H1 (cell line): Measurements from ENCODE around the gene TROAP. TPM values are rescaled to one million over a fixed set of nuclear protein-coding genes. Genes with fewer than 3 reads are reported as not detected.
A peak's percentile ranks its signal among the peaks of the same experiment; 100 is the strongest.

Source experiments
- CTCF ChIA-PET: fragments of 300-600 bp; sonication (Branson Sonifier 250); formaldehyde crosslinking; loops from one replicate; lab custom pipeline; 2021; ENCODE audit not compliant: partially characterized antibody; lab: Charles Lee
- POLR2A ChIA-PET: fragments of 300-600 bp; sonication (Branson Sonifier 250); formaldehyde crosslinking; loops from one replicate; lab custom pipeline; 2021; ENCODE audit warnings: inconsistent platforms; ENCODE audit not compliant: partially characterized antibody; lab: Charles Lee
- DNase-seq, 2 experiments: peaks; one replicate each; pipeline versions ENCODE4 v3.0.0 to v3.0.0-alpha.2; 2010 to 2022; ENCODE audit warnings: low spot score in 2 of 2, low read depth in 1 of 2, mixed read lengths in 1 of 2
- FAIRE-seq: peaks from 2 replicates; lab custom pipeline; 2011; peaks lifted over from hg19 to GRCh38; lab: Jason Lieb, UNC
- H2AFZ ChIP-seq: 2 replicates; pipeline ENCODE4 v1.8.1; 2012; ENCODE audit warnings: low read length, inconsistent platforms
- H2AK5ac ChIP-seq: 2 replicates; pipeline ENCODE4 v1.6.1; 2013; ENCODE audit warnings: low read depth, low read length
- H2BK120ac ChIP-seq: replicated peaks from 2 replicates; pipeline ENCODE3; 2013; ENCODE audit warnings: low read depth, low read length, inconsistent platforms
- H2BK12ac ChIP-seq: 2 replicates; pipeline ENCODE4 v1.6.1; 2013; ENCODE audit warnings: low read depth, low read length
- H2BK15ac ChIP-seq: 2 replicates; pipeline ENCODE4 v1.6.1; 2013; ENCODE audit warnings: low read length
- H2BK20ac ChIP-seq: 2 replicates; pipeline ENCODE4 v1.6.1; 2013; ENCODE audit warnings: low read length
- H2BK5ac ChIP-seq: 2 replicates; pipeline ENCODE4 v1.6.1; 2013; ENCODE audit warnings: low read depth, low read length
- H3K14ac ChIP-seq: 2 replicates; pipeline ENCODE4 v1.6.1; 2013; ENCODE audit warnings: inconsistent platforms; ENCODE audit not compliant: insufficient read length
- H3K18ac ChIP-seq: 2 replicates; pipeline ENCODE4 v1.6.1; 2013; ENCODE audit warnings: low read length; ENCODE audit errors: extremely low read depth
- H3K23ac ChIP-seq: 2 replicates; pipeline ENCODE4 v1.6.1; 2013; ENCODE audit warnings: inconsistent platforms; ENCODE audit not compliant: insufficient read length
- H3K23me2 ChIP-seq: 2 replicates; pipeline ENCODE4 v1.6.1; 2013; ENCODE audit warnings: low read depth, low read length
- H3K27ac ChIP-seq: 2 replicates; pipeline ENCODE4 v1.6.1; 2011; ENCODE audit warnings: low read depth, low read length, inconsistent platforms
- H3K27me3 ChIP-seq, 4 experiments: replicated peaks in 1 of 4; 1 replicate in 1 of 4; 2 replicates in 3 of 4; pipeline versions ENCODE4 v1.6.1 to v1.8.1; 2011 to 2013; ENCODE audit warnings: low read length in 3 of 4, mild to moderate bottlenecking in 3 of 4, inconsistent platforms in 2 of 4, mixed read lengths in 2 of 4, moderate library complexity in 1 of 4; ENCODE audit not compliant: control insufficient read depth in 3 of 4, insufficient read depth in 3 of 4; ENCODE audit errors: extremely low read depth in 1 of 4
- H3K36me3 ChIP-seq, 4 experiments: 2 replicates each; pipeline versions ENCODE4 v1.6.1 to v1.8.1; 2011 to 2013; ENCODE audit warnings: mild to moderate bottlenecking in 4 of 4, low read length in 3 of 4, moderate library complexity in 2 of 4, control low read depth in 1 of 4, inconsistent platforms in 1 of 4; ENCODE audit not compliant: insufficient read depth in 4 of 4, control insufficient read depth in 2 of 4
- H3K4ac ChIP-seq: replicated peaks from 2 replicates; pipeline ENCODE3; 2013; ENCODE audit warnings: low read length, low read depth, mixed read lengths, inconsistent platforms; ENCODE audit not compliant: insufficient read length
- H3K4me1 ChIP-seq, 4 experiments: replicated peaks in 1 of 4; 1 replicate in 1 of 4; 2 replicates in 3 of 4; pipeline versions ENCODE4 v1.6.1 to v1.8.1; 2011 to 2013; ENCODE audit warnings: low read length in 3 of 4, inconsistent platforms in 2 of 4, mixed read lengths in 1 of 4; ENCODE audit not compliant: insufficient read depth in 4 of 4, control insufficient read depth in 3 of 4
- H3K4me2 ChIP-seq, 2 experiments: 2 replicates each; pipeline versions ENCODE4 v1.6.1 to v1.8.1; 2011 to 2013; ENCODE audit warnings: low read depth in 2 of 2, low read length in 2 of 2, control low read depth in 1 of 2, inconsistent platforms in 1 of 2, mild to moderate bottlenecking in 1 of 2; ENCODE audit not compliant: insufficient read depth in 1 of 2
- H3K4me3 ChIP-seq, 4 experiments: fragments of 200-600, 300-600 bp in 1 of 4; sonication (generic), shearing (Covaris generic), sonication (Bioruptor Twin) in 1 of 4; 2 replicates each; pipeline versions ENCODE4 v1.5.1 to v1.8.1; 2011 to 2016; ENCODE audit warnings: low read length in 4 of 4, low read depth in 3 of 4, control low read depth in 2 of 4, inconsistent platforms in 2 of 4, mild to moderate bottlenecking in 2 of 4, mixed read lengths in 1 of 4, moderate library complexity in 1 of 4; ENCODE audit not compliant: insufficient read depth in 2 of 4; ENCODE audit errors: extremely low read depth in 1 of 4
- H3K56ac ChIP-seq: replicated peaks from 2 replicates; pipeline ENCODE3; 2013; ENCODE audit warnings: low read depth, mild to moderate bottlenecking, mixed read lengths, low read length, inconsistent platforms; ENCODE audit not compliant: insufficient read length
- H3K79me1 ChIP-seq: 2 replicates; pipeline ENCODE4 v1.6.1; 2013; ENCODE audit warnings: low read depth, low read length, control low read depth
- H3K79me2 ChIP-seq, 2 experiments: 2 replicates each; pipeline versions ENCODE4 v1.6.1 to v1.8.1; 2012 to 2013; ENCODE audit warnings: low read length in 2 of 2, mild to moderate bottlenecking in 2 of 2, inconsistent platforms in 1 of 2; ENCODE audit not compliant: insufficient read depth in 2 of 2, control insufficient read depth in 1 of 2
- H3K9ac ChIP-seq, 4 experiments: replicated peaks in 1 of 4; 1 replicate in 1 of 4; 2 replicates in 3 of 4; pipeline versions ENCODE4 v1.6.1 to v1.8.1; 2011 to 2013; ENCODE audit warnings: low read depth in 3 of 4, low read length in 3 of 4, control low read depth in 2 of 4, mild to moderate bottlenecking in 2 of 4, moderate library complexity in 2 of 4, inconsistent platforms in 1 of 4; ENCODE audit errors: extremely low read depth in 1 of 4
- H3K9me3 ChIP-seq, 2 experiments: 2 replicates each; pipeline versions ENCODE4 v1.6.1 to v1.8.1; 2012 to 2013; ENCODE audit warnings: mild to moderate bottlenecking in 2 of 2, moderate library complexity in 2 of 2, control low read depth in 1 of 2, inconsistent platforms in 1 of 2, low read depth in 1 of 2, low read length in 1 of 2, mixed read lengths in 1 of 2; ENCODE audit not compliant: insufficient read depth in 2 of 2
- H4K20me1 ChIP-seq, 2 experiments: replicated peaks in 1 of 2; 2 replicates each; pipeline versions ENCODE3 to v1.8.1; 2011 to 2013; ENCODE audit warnings: inconsistent platforms in 2 of 2, low read length in 2 of 2, mild to moderate bottlenecking in 1 of 2; ENCODE audit not compliant: insufficient read depth in 2 of 2, control insufficient read depth in 1 of 2
- H4K5ac ChIP-seq: 2 replicates; pipeline ENCODE4 v1.6.1; 2013; ENCODE audit warnings: low read length, low read depth, mixed read lengths, inconsistent platforms; ENCODE audit not compliant: insufficient read length
- H4K8ac ChIP-seq: 2 replicates; pipeline ENCODE4 v1.8.0; 2013; ENCODE audit warnings: mild to moderate bottlenecking, moderate library complexity, low read length, inconsistent platforms; ENCODE audit not compliant: insufficient read depth; ENCODE audit errors: extremely low read depth
- H4K91ac ChIP-seq: replicated peaks from 2 replicates; pipeline ENCODE3; 2013; ENCODE audit warnings: low read length, mixed read lengths, inconsistent platforms; ENCODE audit not compliant: insufficient read length
- CHD2 ChIP-seq: IDR thresholded peaks from 2 replicates; pipeline ENCODE4 v1.6.1; 2012; ENCODE audit warnings: low read length, improper control_type of control experiment
- EP300 ChIP-seq, 2 experiments: IDR thresholded peaks; 1 replicate in 1 of 2; 2 replicates in 1 of 2; pipeline ENCODE4 v1.6.1; 2011 to 2012; ENCODE audit warnings: low read depth in 2 of 2, low read length in 2 of 2, mild to moderate bottlenecking in 2 of 2, borderline replicate concordance in 1 of 2, inconsistent platforms in 1 of 2, moderate library complexity in 1 of 2
- EZH2 ChIP-seq: fragments of 200-600 bp; sonication (generic); IDR thresholded peaks from 2 replicates; pipeline ENCODE4 v1.7.1; 2012; ENCODE audit warnings: low read depth, mild to moderate bottlenecking, moderate library complexity, low read length, inconsistent platforms; ENCODE audit not compliant: severe bottlenecking
- FOSL1 ChIP-seq: IDR thresholded peaks from 2 replicates; pipeline ENCODE4 v1.6.1; 2011; ENCODE audit warnings: mild to moderate bottlenecking, low read depth, low read length, moderate library complexity; ENCODE audit not compliant: insufficient read depth
- KDM4A ChIP-seq: IDR thresholded peaks from one replicate; pipeline ENCODE4 v1.7.1; 2012; ENCODE audit warnings: low read depth, mild to moderate bottlenecking, moderate library complexity, low read length, inconsistent platforms; ENCODE audit not compliant: severe bottlenecking
- KDM5A ChIP-seq: fragments of 200-600 bp; IDR thresholded peaks from 2 replicates; pipeline ENCODE4 v1.7.1; 2012; ENCODE audit warnings: mild to moderate bottlenecking, low read length, inconsistent platforms, mixed read lengths
- RNF2 ChIP-seq: fragments of 200-900, 300-1000 bp; sonication (generic); IDR thresholded peaks from 2 replicates; pipeline ENCODE4 v1.7.1; 2016; ENCODE audit warnings: borderline replicate concordance, low read depth, mild to moderate bottlenecking, antibody characterized with exemption, low read length; ENCODE audit not compliant: poor library complexity, severe bottlenecking; ENCODE audit errors: missing control alignments
- SIX5 ChIP-seq: IDR thresholded peaks from 2 replicates; pipeline ENCODE4 v1.6.1; 2011; ENCODE audit warnings: mild to moderate bottlenecking, low read depth, low read length
- SRF ChIP-seq: IDR thresholded peaks from 2 replicates; pipeline ENCODE4 v1.6.1; 2011; ENCODE audit warnings: mild to moderate bottlenecking, low read depth, low read length, moderate library complexity
- TCF12 ChIP-seq: IDR thresholded peaks from 2 replicates; pipeline ENCODE4 v1.6.1; 2011; ENCODE audit warnings: low read depth, mild to moderate bottlenecking, low read length
- ZNF274 ChIP-seq: IDR thresholded peaks from 2 replicates; pipeline ENCODE4 v1.7.0; 2012; ENCODE audit warnings: low read length, borderline replicate concordance; ENCODE audit errors: extremely low read depth
- WGBS, 2 experiments: shearing (Covaris generic) in 1 of 2; methylation state at CpG; one replicate each; pipeline versions ENCODE4 v1.1.6 to v1.1.7; 2013 to 2015; ENCODE audit warnings: low lambda C conversion rate in 2 of 2, mixed read lengths in 2 of 2, inconsistent platforms in 1 of 2, low coverage in 1 of 2, missing lambda C conversion rate in 1 of 2; ENCODE audit not compliant: insufficient replicate concordance in 2 of 2, insufficient coverage in 1 of 2, insufficient read length in 1 of 2; ENCODE audit errors: extremely low coverage in 1 of 2, missing lambda C conversion rate in 1 of 2; 5-methylcytosine and 5-hydroxymethylcytosine counted together
- polyA plus RNA-seq, 7 experiments: library from polyadenylated mRNA; depleted of rRNA in 3 of 7; stranded (reverse) in 5 of 7; unstranded in 2 of 7; fragments of >200 nt in 5 of 7; fragments of 200-250 nt in 2 of 7; gene quantifications; 1 replicate in 5 of 7; 2 replicates in 1 of 7; 4 replicates in 1 of 7; pipeline versions ENCODE4 v1.2.1 to v1.2.3, GENCODE V29; 2011 to 2013; ENCODE audit warnings: missing spikeins in 2 of 7, mixed read lengths in 2 of 7
- total RNA-seq: library from RNA; stranded (reverse); fragmentation: NEBNext Ultra II Directional; extraction: Animal tissue kit (Norgen Biotek cat#: 25700); gene quantifications from 2 replicates; pipeline ENCODE4 v1.2.1, GENCODE V29; 2021
- TF ChIP-seq, protein P1 (sequence below): IDR thresholded peaks from 2 replicates; pipeline ENCODE4 v1.6.1; 2011; ENCODE audit warnings: low read length, improper control_type of control experiment

TROAP gene
- total and polyA plus RNA-seq, 2 of the 8 experiments (the other 6 are each of a cell fraction or from before 2014, with no cell fraction given): 36.7 to 52.0 TPM

DNA sequence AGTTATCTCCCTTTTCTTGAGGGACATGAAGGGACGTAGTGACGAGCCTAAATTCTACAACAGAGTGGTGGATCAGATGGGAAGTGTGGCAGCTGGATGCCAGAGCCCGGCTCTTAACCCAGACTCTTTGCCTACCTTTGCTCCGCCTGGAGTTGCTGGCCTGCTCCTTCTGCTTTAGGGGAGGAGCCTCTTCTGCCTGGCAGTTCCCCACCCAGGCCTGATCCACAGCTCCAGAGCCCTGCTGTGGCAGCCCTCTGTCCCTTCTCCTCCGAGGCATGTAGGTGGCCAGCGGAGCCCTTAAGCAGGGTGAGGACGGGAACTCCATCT lies 30.4 kb upstream of the TROAP start:
- DNase-seq (no peak), FAIRE-seq (no peak)
- Histone ChIP-seq H4K91ac (no peak overlapping the region), H4K20me1 (peaks cover 2 to 15% of the 10 kb centered on the region in 2 experiments), H2BK5ac (no peak overlapping the region), H3K4me1 (peaks cover 0 to 36% (median 17%) of the 10 kb centered on the region in 4 experiments; a peak in 6 of 7 replicates), H3K79me1 (no peaks in the 10 kb centered on the region), H3K4ac (no peak overlapping the region), H3K23ac (no peak overlapping the region), H3K4me2 (peak overlapping the region; percentile 62 to 65; a peak in 2 of 4 replicates), H3K18ac (no peak overlapping the region; the same call in 1 of the 2 replicates), H2BK12ac (no peak overlapping the region), H2AK5ac (no peak overlapping the region), H3K23me2 (peaks cover 11% of the 10 kb centered on the region; the same call in 1 of the 2 replicates), H3K27me3 (peaks cover 42 to 59% (median 57%) of the 10 kb centered on the region in 4 experiments), H3K79me2 (no peaks in the 10 kb centered on the region), H3K9ac (no peak overlapping the region), H3K56ac (no peak overlapping the region), H4K8ac (no peak overlapping the region), H2BK20ac (no peak overlapping the region), H2AFZ (no peak overlapping the region), H2BK120ac (no peak overlapping the region), H2BK15ac (no peak overlapping the region; the same call in 1 of the 2 replicates), H3K14ac (no peak overlapping the region), H3K36me3 (no peaks in the 10 kb centered on the region), H4K5ac (no peak overlapping the region), H3K27ac (no peak overlapping the region), H3K4me3 (peak overlapping the region in 1 of 4 experiments; percentile 39; a peak in 2 of 8 replicates), H3K9me3 (no peaks in the 10 kb centered on the region)
- WGBS, 2 experiments: 64% methylated on average over 7 of the region's 7 CpGs; no CpG with 5 or more reads in 1 of the 2 experiments
- POLR2A ChIA-PET: interaction anchor here (1.1 to 5.0 kb wide), 7 partner anchors 18 to 54 kb away, joined by 3 to 48 read pairs (median 7); partner anchors contain the start of genes C1QL4, DNAJC22 and TUBA1C
- CTCF ChIA-PET: interaction anchor here (1.1 to 14.4 kb wide), 12 partner anchors 10 to 298 kb away, joined by 3 to 276 read pairs (median 32); partner anchors contain the start of genes C1QL4, DNAJC22 and TROAP
- TF ChIP-seq ZNF274: no peak
- TF ChIP-seq, protein P1, sequence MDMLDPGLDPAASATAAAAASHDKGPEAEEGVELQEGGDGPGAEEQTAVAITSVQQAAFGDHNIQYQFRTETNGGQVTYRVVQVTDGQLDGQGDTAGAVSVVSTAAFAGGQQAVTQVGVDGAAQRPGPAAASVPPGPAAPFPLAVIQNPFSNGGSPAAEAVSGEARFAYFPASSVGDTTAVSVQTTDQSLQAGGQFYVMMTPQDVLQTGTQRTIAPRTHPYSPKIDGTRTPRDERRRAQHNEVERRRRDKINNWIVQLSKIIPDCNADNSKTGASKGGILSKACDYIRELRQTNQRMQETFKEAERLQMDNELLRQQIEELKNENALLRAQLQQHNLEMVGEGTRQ: no peak
- TF ChIP-seq TCF12: no peak
- no peak for TF ChIP-seq EZH2
- TF ChIP-seq FOSL1: no peak
- no peak for TF ChIP-seq EP300 (IDR thresholded peaks at IDR 0.05; ENCODE audit: borderline replicate concordance in 1 of 2, low read depth in 2 of 2, low read length in 2 of 2)
- no peak for TF ChIP-seq CHD2
- no peak for TF ChIP-seq RNF2
- no peak for TF ChIP-seq SIX5
- no peak for TF ChIP-seq KDM5A
- no peak for TF ChIP-seq SRF
- TF ChIP-seq KDM4A: no peak
